Hepatocyte (in vitro differentiated cells): Measurements from ENCODE around the gene ZNF143.

Experiments used
- EZH2 ChIP-seq: fragments of 200-600 bp; sonication (generic); IDR thresholded peaks from 2 replicates; pipeline ENCODE4 v1.6.1; 2016; ENCODE audit warnings: antibody characterized with exemption, mild to moderate bottlenecking, borderline replicate concordance
- EZH2phosphoT487 ChIP-seq: fragments of 200-600 bp; sonication (generic); IDR thresholded peaks from one replicate; pipeline ENCODE4 v1.6.1; 2018; ENCODE audit warnings: antibody characterized with exemption, mild to moderate bottlenecking, low read depth, moderate library complexity; ENCODE audit not compliant: unreplicated experiment, severe bottlenecking
- TF ChIP-seq, protein P1 (sequence below): fragments of 200-600 bp; sonication (generic); IDR thresholded peaks from 2 replicates; pipeline ENCODE4 v1.5.1; 2016; ENCODE audit warnings: antibody characterized with exemption, mild to moderate bottlenecking; ENCODE audit not compliant: poor library complexity

- TF ChIP-seq EZH2phosphoT487 (no peak), EZH2 (no peak)
- TF ChIP-seq, protein P1, sequence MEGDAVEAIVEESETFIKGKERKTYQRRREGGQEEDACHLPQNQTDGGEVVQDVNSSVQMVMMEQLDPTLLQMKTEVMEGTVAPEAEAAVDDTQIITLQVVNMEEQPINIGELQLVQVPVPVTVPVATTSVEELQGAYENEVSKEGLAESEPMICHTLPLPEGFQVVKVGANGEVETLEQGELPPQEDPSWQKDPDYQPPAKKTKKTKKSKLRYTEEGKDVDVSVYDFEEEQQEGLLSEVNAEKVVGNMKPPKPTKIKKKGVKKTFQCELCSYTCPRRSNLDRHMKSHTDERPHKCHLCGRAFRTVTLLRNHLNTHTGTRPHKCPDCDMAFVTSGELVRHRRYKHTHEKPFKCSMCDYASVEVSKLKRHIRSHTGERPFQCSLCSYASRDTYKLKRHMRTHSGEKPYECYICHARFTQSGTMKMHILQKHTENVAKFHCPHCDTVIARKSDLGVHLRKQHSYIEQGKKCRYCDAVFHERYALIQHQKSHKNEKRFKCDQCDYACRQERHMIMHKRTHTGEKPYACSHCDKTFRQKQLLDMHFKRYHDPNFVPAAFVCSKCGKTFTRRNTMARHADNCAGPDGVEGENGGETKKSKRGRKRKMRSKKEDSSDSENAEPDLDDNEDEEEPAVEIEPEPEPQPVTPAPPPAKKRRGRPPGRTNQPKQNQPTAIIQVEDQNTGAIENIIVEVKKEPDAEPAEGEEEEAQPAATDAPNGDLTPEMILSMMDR: no peak
Measured at GRCh38 chr11:9524001-9524400, 63.2 kb downstream of the ZNF143 start.
